HT1080 (cell line): Measurements from ENCODE around the gene WNT5B. TPM values are rescaled to one million over a fixed set of nuclear protein-coding genes. Genes with fewer than 3 reads are reported as not detected.

Experiments
- DNase-seq: peaks from one replicate; pipeline ENCODE4 v3.0.0-alpha.2; 2015; ENCODE audit warnings: low read depth
- total RNA-seq: library from RNA; depleted of rRNA; stranded (reverse); fragments of >200 nt; shearing (Covaris generic); gene quantifications from 2 replicates; pipeline ENCODE4 v1.2.3, GENCODE V29; 2014

The WNT5B gene
- total RNA-seq, 1 experiment from 2014 or later, result 31.4 TPM

DNA sequence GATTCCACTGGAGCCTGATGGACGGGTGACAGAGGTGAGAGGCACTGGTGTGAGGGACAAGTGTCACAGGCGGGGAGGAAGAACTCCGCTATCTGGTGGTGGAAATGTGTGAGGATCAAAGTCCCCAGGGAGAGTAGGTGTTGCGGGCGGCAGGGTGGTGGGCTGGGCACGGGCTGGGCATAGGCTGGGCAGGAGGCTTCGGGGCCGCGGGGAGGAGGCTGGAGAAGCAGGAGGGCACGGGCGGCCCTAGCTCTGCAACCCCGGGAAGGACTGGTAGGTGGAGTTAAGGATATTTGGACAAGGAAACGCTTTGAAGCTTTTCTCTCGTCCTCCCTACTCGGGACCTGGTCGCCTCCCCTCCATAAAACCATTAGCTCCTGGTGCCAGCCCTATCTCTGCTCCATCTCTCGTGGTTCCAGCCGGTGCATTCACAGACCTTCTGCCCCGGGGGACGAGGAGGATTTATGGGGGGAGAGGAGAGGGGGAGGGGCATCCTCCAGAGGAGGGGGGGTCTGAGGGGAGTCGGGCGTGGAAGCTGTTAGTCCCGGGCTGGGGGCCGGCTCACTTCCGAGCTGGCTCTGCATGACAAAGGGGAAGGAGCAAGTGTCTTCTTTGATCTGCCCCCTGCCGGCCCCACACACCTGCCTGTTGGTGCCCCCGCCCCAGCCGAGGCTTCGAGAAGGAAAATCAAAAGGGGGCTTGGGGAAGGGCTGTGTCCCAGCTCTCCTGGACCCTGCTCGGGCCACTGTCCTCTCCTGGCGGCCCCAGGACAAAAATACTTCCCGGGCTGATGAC lies 504 bp downstream of the WNT5B start:
- DNase-seq, result no peak

DNA sequence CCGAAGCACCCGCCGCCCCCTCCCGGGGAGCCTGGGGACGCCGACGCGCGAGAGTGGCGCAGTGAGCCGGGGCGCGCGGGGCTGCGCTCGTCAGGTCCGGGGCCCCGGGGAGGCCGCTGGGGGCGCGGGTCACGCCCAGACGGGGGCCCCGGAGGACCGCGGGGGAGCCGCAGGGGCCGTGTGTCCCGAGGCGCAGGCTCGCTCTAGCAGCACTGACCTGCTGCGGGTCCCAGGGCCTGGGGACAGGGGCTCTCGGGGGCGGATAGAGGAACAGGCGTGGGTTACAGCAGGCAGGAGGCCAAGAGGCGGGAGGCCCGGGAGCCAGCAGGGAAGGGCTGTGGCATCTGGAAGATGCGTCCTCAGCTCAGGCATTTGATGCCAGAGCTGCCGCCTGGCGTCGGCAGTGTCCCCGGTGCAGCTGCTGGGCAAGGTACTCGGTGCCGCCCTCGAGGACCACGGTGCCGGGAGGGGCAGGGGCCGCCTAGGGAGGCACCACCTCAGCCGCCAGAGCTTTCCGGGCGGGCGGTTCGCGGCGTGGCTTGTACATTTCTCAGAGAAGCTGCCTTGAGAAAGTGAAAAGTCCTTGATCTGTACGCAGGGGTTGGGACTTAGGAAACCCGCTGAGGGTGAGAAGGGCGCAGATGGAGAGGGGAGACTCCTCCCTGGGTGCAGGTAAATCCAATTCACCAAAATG lies 1.2 kb downstream of the WNT5B start:
- DNase-seq, result no peak

DNA sequence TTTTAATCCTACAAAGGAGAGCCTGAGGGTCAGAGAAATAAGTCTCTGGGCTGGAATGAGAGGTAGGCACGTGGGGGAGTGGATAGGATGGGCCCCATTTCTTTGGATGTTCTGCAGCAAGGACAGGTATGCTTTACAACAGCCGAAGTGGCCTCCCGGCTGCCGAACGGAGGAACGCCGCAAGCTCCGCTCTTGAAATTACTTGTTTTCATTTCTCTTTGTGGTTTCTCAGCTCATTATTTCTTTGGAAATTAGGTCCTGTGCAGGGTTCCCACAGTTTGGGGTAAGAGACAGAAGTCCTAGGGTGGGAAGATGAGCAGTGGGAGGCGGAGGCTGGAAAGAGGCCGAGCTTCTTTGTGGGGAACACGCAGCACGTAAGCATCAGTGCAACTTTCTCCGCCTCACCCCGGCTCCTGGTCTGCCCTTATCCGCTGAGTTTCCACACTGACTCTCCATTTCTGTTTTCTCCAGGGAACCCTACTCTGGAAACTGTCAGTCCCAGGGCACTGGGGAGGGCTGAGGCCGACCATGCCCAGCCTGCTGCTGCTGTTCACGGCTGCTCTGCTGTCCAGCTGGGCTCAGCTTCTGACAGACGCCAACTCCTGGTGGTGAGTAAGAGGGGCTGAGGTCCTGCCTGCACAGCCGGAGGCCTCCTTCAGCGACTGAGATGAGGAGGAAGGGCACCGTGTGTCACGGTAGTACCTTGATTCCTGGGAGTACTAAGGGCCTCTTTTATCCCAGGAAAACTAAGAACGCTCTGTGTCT lies 2.0 kb downstream of the WNT5B start:
- no peak for DNase-seq

DNA sequence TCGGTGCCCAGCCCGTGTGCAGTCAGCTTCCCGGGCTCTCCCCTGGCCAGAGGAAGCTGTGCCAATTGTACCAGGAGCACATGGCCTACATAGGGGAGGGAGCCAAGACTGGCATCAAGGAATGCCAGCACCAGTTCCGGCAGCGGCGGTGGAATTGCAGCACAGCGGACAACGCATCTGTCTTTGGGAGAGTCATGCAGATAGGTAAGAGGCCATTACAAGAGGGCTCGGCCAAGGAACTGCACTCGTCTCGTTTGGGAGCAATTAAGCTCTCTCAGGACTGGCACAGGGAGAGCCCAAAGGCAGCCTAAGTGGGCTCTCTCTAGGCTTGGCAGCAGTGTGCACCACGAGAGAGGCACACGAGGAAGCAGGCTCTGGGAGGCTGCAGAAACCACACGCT lies 3.7 kb downstream of the WNT5B start:
- no peak for DNase-seq

DNA sequence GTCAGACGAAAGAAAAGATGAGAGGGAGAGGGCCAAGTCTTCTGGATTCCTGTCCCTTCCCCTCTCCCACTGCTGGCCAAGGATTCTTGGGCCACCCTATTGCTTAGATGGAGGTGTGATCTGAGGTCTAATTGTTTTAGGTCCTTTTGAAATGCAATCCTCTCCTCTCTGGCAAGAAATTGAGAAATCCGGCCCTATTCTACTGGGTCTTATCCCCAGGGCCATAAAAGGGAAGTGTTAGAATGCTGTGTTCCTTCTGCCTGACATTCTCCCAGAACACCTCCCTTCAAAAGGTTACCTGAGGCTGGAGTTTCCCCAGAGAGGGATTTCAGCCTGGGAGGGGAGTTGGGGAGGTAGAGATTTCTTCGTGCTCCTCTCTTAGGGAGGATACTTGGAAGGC lies 4.4 kb downstream of the WNT5B start:
- DNase-seq, result no peak

DNA sequence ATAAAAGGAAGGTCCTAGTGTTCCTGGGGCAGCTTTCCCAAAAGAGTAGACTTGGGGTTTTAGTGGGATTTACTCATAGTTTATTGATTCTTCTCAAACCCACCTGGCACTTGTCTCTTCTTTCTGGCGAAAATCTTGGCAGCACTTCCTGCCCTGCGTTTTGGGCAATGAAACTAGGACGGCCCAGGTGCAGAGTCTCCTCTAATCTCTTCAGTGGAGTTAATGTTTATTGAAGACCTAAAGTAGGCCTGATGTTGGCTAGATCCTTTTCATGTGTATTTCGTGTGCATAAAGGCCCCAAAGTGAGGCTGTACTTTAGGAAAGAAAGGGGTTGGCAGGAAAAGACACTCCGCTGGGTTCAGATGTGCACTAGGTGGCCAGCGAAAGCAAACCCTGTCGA lies 5.1 kb downstream of the WNT5B start:
- no peak for DNase-seq

DNA sequence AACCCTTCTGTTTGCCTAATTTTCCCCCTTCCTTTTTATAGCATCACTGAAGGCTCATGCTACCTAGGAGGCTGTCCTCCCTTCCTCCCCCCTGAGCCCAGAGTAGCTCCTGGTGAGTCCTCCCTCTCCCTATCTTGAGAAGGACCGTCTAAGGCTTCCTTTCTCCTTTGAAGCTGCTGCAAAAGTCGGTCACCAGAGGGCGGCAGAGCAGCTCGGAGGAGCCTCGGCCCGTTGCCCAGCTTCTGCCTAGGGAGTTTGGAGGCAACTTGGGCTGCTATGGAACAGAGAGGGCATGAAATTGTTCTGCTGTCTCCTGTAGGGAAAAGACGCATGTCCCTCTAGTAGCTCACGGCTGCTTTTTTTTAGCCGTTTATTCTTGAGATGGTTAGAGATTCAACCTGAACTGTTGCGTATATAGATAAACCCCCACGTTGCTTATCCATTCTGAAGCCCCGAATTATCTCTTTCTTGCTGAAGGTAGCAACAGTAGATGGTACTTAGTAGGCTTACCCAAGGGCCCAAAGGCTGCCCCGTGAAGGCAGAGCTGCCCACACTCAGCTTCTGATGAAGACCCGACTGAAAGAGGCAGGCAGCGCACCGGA lies 5.7 kb downstream of the WNT5B start:
- peak; percentile 64 for DNase-seq

DNA sequence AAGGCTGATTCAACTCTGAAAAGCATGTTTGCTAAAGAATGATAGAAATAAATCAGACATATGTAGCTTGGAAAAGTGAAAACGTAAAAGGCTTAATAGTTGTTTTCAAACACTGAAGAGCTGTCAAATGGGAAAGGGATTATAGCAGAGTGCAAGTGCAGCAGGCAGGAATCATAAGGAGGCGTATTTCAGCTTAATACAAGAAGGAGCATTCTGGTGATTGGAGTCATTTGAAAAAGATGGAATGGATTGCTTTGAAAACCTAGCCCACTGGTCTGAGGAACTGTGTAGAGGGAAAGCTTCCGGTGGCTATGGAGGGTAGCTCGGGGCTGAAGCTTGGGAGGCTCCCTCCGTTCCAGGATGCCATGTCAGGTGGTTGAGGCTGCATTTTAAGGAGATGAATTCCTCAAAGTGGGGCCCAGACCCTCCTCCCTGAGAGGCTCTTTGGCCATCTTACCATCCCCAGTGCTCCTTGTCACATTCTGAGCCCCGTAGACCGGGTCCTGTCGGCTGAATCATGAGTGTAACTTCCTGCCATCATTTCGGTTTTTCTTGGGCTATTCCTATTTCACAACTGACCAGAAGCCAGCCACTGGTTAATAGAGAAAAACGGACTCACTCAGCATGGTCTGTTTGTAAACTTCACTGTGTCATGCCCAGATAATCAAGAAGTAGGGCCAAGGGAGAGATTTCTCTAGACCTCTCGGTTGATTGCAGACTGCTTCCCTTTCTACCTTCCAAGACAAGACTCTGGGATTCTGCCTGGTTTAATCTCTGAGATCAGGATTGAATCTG lies 6.5 kb downstream of the WNT5B start:
- DNase-seq, result no peak

DNA sequence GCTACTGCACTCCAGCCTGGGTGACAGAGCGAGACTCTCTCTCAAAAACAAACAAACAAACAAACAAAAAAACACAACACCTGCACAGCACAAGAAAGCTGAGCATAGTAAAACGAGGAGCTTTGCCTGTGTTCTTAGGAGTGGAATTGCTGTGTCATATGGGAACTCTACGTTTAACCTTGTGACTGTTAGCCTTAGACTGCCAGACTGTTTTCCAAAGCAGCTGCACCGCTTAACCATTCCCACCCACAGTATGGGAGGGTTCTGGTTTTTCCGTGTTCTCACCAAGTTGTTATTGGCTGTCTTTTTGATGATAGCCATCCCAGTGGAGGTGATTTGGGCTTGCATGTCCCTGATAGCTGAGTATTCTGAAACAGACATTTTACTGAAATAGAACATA lies 9.2 kb downstream of the WNT5B start:
- DNase-seq, result no peak

DNA sequence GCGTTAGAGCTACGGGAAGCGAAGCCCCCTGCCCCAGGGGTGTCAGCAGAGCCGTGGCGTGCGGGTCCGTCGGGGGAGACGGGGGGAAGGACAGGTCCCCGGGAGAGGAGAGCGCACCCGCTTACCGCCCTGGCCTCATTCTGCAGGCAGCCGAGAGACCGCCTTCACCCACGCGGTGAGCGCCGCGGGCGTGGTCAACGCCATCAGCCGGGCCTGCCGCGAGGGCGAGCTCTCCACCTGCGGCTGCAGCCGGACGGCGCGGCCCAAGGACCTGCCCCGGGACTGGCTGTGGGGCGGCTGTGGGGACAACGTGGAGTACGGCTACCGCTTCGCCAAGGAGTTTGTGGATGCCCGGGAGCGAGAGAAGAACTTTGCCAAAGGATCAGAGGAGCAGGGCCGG lies 10.5 kb downstream of the WNT5B start:
- no peak for DNase-seq

DNA sequence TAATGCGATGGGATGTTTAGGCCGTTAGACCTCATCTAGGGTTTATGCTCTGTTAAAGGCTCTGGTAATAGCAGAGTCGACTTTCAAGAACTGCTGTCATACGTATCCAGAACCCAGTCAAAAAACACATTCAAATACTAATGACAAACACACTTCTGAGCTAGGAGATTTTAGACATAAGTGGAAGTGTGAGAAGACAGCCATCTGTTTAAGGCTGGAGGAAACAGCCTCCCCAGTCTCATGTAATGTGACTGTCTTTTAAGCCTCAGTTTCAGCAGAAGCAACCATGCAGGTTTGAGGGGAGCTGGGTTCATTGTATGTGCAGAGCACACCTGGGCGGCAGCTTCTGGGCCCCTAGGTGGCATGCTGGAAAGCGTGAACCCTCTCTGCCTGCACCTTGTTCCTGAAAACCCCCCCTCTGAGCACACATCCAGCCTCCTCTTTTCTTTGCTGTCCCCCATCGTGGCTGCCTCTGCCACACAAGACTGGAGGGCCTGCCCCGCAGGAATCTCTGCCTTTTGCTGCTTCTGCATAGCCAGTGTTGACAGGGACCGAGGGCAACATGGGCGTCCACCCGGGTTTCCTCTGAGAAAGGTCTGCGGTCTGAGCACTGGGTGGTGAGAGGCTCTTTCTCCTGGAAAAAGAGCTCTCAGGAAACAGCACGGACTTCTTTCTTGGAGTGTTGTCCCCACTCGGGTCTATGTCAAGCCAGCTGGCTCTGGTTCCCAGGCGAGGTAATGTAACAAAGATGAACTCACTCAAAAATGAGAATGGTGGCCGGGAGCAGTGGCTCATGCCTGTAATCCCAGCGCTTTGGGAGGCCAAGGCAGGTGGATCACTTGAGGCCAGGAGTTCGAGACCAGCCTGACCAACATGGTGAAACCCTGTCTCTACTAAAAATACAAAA lies 11.6 kb downstream of the WNT5B start:
- no peak for DNase-seq

DNA sequence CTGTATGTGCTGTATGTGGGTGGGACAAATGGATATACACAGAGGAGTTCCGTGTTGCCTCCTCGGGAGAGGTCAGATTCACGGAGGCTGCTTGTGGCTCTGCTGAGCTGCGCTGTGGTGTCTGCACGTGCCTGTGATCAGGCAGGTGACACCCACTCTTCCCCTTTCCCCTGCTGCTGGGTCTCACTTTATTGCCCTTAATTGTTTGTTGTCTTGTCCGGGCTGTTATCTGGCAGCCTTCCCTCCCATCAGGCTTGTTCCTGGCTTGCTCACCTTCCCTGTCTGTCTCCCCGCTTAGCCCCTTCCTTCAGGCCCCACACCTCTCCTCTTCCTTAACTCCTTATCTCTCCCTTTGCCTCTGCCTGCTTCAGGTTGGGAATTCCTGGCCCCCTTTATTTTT lies 13.5 kb downstream of the WNT5B start:
- DNase-seq, result no peak

DNA sequence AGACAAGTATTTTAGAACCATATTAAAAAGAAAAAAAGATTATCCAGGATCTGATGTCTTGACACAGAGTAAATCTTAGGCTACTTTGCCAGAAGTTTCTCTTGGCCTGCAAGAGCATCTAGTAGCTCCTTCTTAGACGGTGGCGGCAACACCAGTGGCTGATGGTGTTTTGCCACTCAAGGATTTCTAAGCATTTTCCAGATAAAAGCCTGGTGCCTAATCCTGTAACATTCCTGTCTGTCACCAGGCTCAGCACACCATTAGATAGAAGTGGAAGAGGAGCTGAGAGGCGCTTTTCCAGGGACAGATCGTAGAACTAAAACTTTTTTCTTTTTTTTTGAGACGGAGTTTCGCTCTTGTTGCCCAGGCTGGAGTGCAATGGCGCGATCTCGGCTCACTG lies 14.0 kb downstream of the WNT5B start:
- DNase-seq, result no peak

DNA sequence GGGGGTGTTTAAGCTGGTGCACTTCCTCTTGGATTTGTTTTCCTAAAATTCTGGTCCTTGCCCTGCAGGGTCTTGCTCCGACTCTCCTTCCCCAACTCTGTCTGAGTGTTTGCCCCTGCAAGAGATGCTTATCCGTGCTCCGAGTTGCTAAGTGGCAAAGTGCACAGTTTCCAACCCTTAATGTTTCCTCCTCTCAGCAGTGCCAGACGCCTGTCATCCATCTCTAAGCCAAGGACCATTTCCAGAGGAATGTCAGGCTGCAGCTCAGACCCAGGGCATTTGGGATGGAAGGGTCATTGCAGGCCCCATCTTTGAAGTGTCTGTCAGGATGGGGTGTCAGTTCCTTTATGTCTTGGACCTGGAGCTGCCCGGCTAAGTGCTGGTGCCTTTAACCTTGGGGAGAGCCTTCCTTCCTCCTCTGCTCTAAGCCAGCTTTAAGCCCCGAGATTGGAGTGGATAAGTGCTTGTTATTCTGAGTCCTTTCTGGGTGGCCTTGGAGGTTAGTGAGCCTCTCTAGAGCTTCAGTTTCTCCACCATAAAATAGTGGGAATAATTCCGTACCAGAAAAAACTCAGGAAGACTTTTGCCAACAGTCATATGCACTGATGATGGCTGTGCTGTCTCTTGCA lies 15.0 kb downstream of the WNT5B start:
- no peak for DNase-seq

DNA sequence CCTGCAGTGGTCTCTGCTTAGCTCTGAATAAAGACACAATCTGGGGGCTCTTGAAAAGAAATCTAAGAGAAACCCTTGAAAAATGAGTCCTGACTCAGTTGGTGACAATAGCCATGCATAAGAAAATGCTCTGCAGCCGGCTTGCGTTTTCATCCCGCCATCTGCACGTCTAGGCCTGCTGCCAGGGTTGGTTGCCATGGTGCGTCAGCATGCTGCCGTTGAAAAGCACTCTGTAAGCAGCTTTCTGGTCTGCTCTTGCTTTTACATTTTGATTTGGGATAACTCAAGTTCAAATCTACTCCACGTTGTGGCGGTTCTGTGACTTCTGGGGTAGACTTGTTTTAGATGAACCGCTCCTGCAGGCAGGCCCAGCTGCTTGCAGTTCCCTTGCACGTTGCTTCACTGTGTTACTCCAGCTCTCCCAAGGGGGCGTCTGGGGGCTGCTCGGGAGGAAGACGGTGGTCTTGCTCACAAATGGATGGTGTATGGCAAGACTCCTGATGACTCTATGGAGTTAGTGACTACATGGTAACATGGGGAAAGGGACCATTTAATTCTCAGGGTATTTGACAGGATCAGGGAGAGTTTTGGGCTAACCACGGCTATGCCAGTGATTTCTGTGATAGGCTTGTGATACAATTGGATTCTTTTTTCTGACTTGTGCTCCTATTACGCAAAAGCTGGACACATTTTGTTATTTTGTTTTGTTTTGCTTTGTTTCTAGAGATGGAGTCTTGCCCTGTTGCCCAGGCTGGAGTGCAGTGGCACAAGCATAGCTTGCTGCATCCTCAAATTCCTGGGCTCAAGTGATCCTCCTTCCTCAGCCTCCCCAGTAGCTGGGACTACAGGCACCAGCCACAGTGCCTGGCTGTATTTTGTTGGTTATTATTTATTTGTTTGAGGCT lies 15.8 kb downstream of the WNT5B start:
- DNase-seq, result no peak

DNA sequence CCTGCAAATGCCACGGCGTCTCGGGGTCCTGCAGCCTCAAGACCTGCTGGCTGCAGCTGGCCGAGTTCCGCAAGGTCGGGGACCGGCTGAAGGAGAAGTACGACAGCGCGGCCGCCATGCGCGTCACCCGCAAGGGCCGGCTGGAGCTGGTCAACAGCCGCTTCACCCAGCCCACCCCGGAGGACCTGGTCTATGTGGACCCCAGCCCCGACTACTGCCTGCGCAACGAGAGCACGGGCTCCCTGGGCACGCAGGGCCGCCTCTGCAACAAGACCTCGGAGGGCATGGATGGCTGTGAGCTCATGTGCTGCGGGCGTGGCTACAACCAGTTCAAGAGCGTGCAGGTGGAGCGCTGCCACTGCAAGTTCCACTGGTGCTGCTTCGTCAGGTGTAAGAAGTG lies 16.8 kb downstream of the WNT5B start:
- DNase-seq, result no peak

DNA sequence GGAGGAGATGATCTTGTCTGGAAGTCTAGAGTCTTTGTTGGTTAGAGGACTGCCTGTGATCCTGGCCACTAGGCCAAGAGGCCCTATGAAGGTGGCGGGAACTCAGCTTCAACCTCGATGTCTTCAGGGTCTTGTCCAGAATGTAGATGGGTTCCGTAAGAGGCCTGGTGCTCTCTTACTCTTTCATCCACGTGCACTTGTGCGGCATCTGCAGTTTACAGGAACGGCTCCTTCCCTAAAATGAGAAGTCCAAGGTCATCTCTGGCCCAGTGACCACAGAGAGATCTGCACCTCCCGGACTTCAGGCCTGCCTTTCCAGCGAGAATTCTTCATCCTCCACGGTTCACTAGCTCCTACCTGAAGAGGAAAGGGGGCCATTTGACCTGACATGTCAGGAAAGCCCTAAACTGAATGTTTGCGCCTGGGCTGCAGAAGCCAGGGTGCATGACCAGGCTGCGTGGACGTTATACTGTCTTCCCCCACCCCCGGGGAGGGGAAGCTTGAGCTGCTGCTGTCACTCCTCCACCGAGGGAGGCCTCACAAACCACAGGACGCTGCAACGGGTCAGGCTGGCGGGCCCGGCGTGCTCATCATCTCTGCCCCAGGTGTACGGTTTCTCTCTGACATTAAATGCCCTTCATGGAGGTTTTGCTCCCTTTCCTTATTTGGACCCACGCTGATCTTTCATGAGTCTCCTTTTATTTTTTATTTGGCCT lies 17.7 kb downstream of the WNT5B start:
- DNase-seq, result no peak

DNA sequence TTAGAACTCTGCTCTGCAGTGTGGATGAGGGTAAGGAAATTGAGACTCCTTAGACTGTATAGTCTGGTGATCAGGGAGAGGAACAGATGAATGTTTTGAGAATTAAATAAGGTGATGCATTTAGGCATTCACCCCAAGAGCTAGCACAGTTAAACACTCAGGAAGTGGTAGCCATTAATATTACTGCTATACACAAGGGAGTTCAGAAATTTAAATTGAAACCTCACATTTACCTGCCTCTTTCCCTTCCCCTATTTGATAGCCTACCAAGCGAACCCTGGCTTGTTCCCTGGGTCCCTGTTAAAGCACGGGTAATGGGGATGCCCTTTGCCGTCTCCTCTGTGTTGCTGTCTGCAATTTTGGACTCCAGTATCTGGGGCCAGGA lies 18.2 kb downstream of the WNT5B start:
- no peak for DNase-seq
